ENCODE measurements around the gene RIC3. TPM values are rescaled to one million over a fixed set of nuclear protein-coding genes. Genes with fewer than 3 reads are reported as not detected.

RIC3 gene
- total RNA-seq, 1 experiment from 2014 or later: 0.38 TPM

DNA sequence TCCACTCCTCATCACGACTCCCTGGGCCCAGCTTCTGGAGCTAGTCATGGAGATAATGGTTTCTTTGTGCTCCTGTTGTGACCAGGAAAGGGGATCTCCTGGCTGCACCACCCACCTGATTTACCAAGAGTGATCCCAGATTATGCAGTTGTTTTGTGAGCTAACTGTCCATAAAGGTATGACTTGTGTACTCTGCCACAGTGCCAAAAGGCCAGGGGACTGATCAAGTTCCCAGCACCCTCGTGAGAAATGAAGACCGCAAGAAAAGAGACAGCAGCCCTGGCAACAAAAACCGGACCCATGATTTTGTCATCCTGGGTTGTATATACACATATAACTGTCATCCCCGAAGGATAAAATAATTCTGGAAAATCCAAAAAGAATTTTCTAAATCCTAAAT, 61.2 kb downstream of the RIC3 start:
- Mint-ChIP-seq H3K4me1 (ENCODE audit: low read depth, unreplicated experiment) (no peaks in the 10 kb centered on the region), H3K36me3 (ENCODE audit: insufficient read depth, unreplicated experiment) (no peaks in the 10 kb centered on the region), H3K9me3 (ENCODE audit: low read depth, unreplicated experiment) (no peaks in the 10 kb centered on the region), H3K27me3 (ENCODE audit: unreplicated experiment) (peaks cover 25% of the 10 kb centered on the region), H3K4me3 (ENCODE audit: low read depth, unreplicated experiment) (no peak overlapping the region), H3K27ac (ENCODE audit: unreplicated experiment) (no peak overlapping the region)
- TF ChIP-seq CTCF (IDR thresholded peaks at IDR 0.05; ENCODE audit: unreplicated experiment): no peak
- intact Hi-C loops (cut with micrococcal nuclease; ENCODE audit: unreplicated experiment): no loop called here
- no peak for DNase-seq
- no TSS peak for BruUV-seq (replicated peaks)
- CTCF ChIA-PET: interaction anchor here (1.7 kb wide), 1 partner anchor 8 kb away, joined by 4 read pairs; no protein-coding TSS in a partner anchor

- no peak overlapping the region for H3K4me3 Mint-ChIP-seq (ENCODE audit: low read depth, unreplicated experiment)
- no TSS peak for BruUV-seq (replicated peaks)
- H3K4me1 Mint-ChIP-seq (ENCODE audit: low read depth, unreplicated experiment): no peaks in the 10 kb centered on the region
- CTCF ChIA-PET: no interaction called here
- H3K36me3 Mint-ChIP-seq (ENCODE audit: insufficient read depth, unreplicated experiment): no peaks in the 10 kb centered on the region
- H3K9me3 Mint-ChIP-seq (ENCODE audit: low read depth, unreplicated experiment): no peaks in the 10 kb centered on the region
- peaks cover 25% of the 10 kb centered on the region for H3K27me3 Mint-ChIP-seq (ENCODE audit: unreplicated experiment)
- H3K27ac Mint-ChIP-seq (ENCODE audit: unreplicated experiment): no peak overlapping the region
- DNase-seq: no peak
- TF ChIP-seq CTCF (IDR thresholded peaks at IDR 0.05; ENCODE audit: unreplicated experiment): no peak
- intact Hi-C loops (cut with micrococcal nuclease; ENCODE audit: unreplicated experiment): no loop called here
Measured at GRCh38 chr11:8106679-8107078, 62.1 kb downstream of the RIC3 start.

- H3K27ac Mint-ChIP-seq (ENCODE audit: unreplicated experiment): no peak overlapping the region
- no TSS peak for BruUV-seq (replicated peaks)
- intact Hi-C loops (cut with micrococcal nuclease; ENCODE audit: unreplicated experiment): no loop called here
- TF ChIP-seq CTCF (IDR thresholded peaks at IDR 0.05; ENCODE audit: unreplicated experiment): no peak
- no peaks in the 10 kb centered on the region for H3K36me3 Mint-ChIP-seq (ENCODE audit: insufficient read depth, unreplicated experiment)
- CTCF ChIA-PET: no interaction called here
- no peaks in the 10 kb centered on the region for H3K9me3 Mint-ChIP-seq (ENCODE audit: low read depth, unreplicated experiment)
- no peak overlapping the region for H3K4me3 Mint-ChIP-seq (ENCODE audit: low read depth, unreplicated experiment)
- H3K4me1 Mint-ChIP-seq (ENCODE audit: low read depth, unreplicated experiment): no peaks in the 10 kb centered on the region
- DNase-seq: no peak
- peaks cover 22% of the 10 kb centered on the region for H3K27me3 Mint-ChIP-seq (ENCODE audit: unreplicated experiment)
Measured at GRCh38 chr11:8105666-8106065, 63.2 kb downstream of the RIC3 start.

DNA sequence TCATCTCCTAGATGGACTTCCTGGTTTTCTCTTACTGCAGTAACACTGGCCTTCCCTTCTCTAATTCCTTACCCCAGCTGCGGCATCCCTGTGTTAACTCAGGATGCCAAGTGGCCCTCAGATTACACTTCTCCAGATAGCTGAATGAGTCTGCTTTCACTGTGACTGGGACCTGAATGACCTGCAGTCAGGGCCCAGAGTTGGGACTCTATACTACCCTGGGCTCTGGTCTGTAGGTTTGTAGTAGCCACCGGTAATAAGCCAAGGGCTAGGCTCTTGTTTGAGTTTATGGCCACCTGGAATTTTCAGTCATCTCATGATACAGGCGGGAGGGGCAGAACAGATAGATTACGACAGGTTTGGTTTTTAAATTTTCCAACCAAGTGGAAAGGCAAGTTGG, 63.7 kb downstream of the RIC3 start:
- no peak overlapping the region for H3K27ac Mint-ChIP-seq (ENCODE audit: unreplicated experiment)
- H3K36me3 Mint-ChIP-seq (ENCODE audit: insufficient read depth, unreplicated experiment): no peaks in the 10 kb centered on the region
- BruUV-seq (replicated peaks): no TSS peak
- intact Hi-C loops (cut with micrococcal nuclease; ENCODE audit: unreplicated experiment): no loop called here
- no peaks in the 10 kb centered on the region for H3K9me3 Mint-ChIP-seq (ENCODE audit: low read depth, unreplicated experiment)
- no peak overlapping the region for H3K4me3 Mint-ChIP-seq (ENCODE audit: low read depth, unreplicated experiment)
- CTCF ChIA-PET: no interaction called here
- no peaks in the 10 kb centered on the region for H3K4me1 Mint-ChIP-seq (ENCODE audit: low read depth, unreplicated experiment)
- DNase-seq: no peak
- H3K27me3 Mint-ChIP-seq (ENCODE audit: unreplicated experiment): peaks cover 21% of the 10 kb centered on the region
- TF ChIP-seq CTCF (IDR thresholded peaks at IDR 0.05; ENCODE audit: unreplicated experiment): no peak
